ENCODE data around the gene ARHGEF4.

DNA sequence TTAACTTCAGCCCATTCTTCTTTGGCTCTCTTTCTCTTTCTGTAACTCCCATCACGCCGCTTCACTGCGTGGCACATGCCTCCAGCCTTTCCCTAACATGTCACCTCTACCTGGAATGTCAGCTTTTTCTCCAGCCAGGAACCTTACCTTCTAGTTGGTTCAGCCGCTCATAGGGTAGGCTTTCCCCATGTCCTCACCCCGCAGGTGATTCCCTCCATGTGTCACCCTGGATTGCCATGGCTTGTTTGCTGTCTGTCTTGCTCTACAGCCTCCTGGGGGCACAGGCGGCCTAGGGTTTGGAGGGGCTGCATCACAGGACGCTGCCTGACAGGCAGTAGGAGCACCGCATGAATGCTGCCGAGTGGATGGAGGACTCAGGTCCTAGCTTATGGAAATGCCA, 39.2 kb downstream of the ARHGEF4 start:
- TF ChIP-seq, protein P1, sequence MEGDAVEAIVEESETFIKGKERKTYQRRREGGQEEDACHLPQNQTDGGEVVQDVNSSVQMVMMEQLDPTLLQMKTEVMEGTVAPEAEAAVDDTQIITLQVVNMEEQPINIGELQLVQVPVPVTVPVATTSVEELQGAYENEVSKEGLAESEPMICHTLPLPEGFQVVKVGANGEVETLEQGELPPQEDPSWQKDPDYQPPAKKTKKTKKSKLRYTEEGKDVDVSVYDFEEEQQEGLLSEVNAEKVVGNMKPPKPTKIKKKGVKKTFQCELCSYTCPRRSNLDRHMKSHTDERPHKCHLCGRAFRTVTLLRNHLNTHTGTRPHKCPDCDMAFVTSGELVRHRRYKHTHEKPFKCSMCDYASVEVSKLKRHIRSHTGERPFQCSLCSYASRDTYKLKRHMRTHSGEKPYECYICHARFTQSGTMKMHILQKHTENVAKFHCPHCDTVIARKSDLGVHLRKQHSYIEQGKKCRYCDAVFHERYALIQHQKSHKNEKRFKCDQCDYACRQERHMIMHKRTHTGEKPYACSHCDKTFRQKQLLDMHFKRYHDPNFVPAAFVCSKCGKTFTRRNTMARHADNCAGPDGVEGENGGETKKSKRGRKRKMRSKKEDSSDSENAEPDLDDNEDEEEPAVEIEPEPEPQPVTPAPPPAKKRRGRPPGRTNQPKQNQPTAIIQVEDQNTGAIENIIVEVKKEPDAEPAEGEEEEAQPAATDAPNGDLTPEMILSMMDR (IDR thresholded peaks at IDR 0.05; ENCODE audit: extremely low read depth in 1 of 2, insufficient read depth in 1 of 2, low read depth in 1 of 2, low read length in 2 of 2): no peak
- TF ChIP-seq, protein P2, sequence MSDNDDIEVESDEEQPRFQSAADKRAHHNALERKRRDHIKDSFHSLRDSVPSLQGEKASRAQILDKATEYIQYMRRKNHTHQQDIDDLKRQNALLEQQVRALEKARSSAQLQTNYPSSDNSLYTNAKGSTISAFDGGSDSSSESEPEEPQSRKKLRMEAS (IDR thresholded peaks at IDR 0.05; ENCODE audit: insufficient read depth, insufficient read length): no peak
- TF ChIP-seq POLR2AphosphoS5 (IDR thresholded peaks at IDR 0.05; ENCODE audit: insufficient read depth, low read depth, low read length): no peak
- TF ChIP-seq POLR2A (IDR thresholded peaks at IDR 0.05; ENCODE audit: low read depth, low read length): no peak
- TF ChIP-seq MYC (IDR thresholded peaks at IDR 0.05; ENCODE audit: low read depth, low read length): no peak
- no peak for TF ChIP-seq GATA2 (IDR thresholded peaks at IDR 0.05; ENCODE audit: insufficient read depth, insufficient read length, low read depth, low read length)

All from endothelial cell of umbilical vein (primary cell).